HepG2 (cell line): Measurements from ENCODE around the gene C14orf93. TPM values are rescaled to one million over a fixed set of nuclear protein-coding genes. Genes with fewer than 3 reads are reported as not detected.

ENCODE experiments used
- AHR ChIP-seq: IDR thresholded peaks from 2 replicates; pipeline ENCODE4 v1.6.1; 2018; ENCODE audit warnings: missing genetic modification reagents, missing compliant biosample characterization
- CHD2 ChIP-seq: IDR thresholded peaks from 2 replicates; pipeline ENCODE4 v1.6.1; 2011; ENCODE audit warnings: low read depth, low read length, improper control_type of control experiment
- ELF3 ChIP-seq: IDR thresholded peaks from 2 replicates; pipeline ENCODE4 v1.6.1; 2016; ENCODE audit warnings: missing genetic modification reagents, missing compliant biosample characterization
- GTF3A ChIP-seq: sonication (generic); formaldehyde crosslinking; conservative IDR thresholded peaks from 2 replicates; pipeline ENCODE4 v1.4.0; 2020; ENCODE audit warnings: mild to moderate bottlenecking, missing genetic modification reagents
- KLF9 ChIP-seq: IDR thresholded peaks from 2 replicates; pipeline ENCODE4 v1.6.1; 2016; ENCODE audit warnings: low read depth
- MED1 ChIP-seq: sonication (generic); formaldehyde crosslinking; IDR thresholded peaks from 2 replicates; pipeline ENCODE4 v1.4.0; 2020; ENCODE audit warnings: missing genetic modification reagents
- MEIS2 ChIP-seq: sonication (generic); formaldehyde crosslinking; IDR thresholded peaks from 2 replicates; pipeline ENCODE4 v1.9.0; 2021; ENCODE audit warnings: mild to moderate bottlenecking, missing genetic modification reagents
- NR3C1 ChIP-seq: sonication (generic); formaldehyde crosslinking; IDR thresholded peaks from 2 replicates; pipeline ENCODE4 v1.4.0; 2020; ENCODE audit warnings: missing genetic modification reagents
- PHF8 ChIP-seq: sonication (generic); formaldehyde crosslinking; IDR thresholded peaks from 2 replicates; pipeline ENCODE4 v1.5.0; 2020; ENCODE audit warnings: missing genetic modification reagents
- SIX4 ChIP-seq: sonication (generic); formaldehyde crosslinking; IDR thresholded peaks from 2 replicates; pipeline ENCODE4 v1.4.0; 2020; ENCODE audit warnings: missing genetic modification reagents
- ZHX2 ChIP-seq, 2 experiments: sonication (generic) in 1 of 2; formaldehyde crosslinking in 1 of 2; IDR thresholded peaks; 2 replicates each; pipeline versions ENCODE4 v1.6.1 to v1.9.0; 2014 to 2022; ENCODE audit warnings: antibody characterized with exemption in 1 of 2, borderline replicate concordance in 1 of 2, inconsistent platforms in 1 of 2, low read depth in 1 of 2, missing genetic modification reagents in 1 of 2
- ZNF230 ChIP-seq: sonication (generic); formaldehyde crosslinking; IDR thresholded peaks from 2 replicates; pipeline ENCODE4 v1.4.0; 2020; ENCODE audit warnings: mild to moderate bottlenecking, missing genetic modification reagents
- ZNF331 ChIP-seq: sonication (generic); formaldehyde crosslinking; IDR thresholded peaks from 2 replicates; pipeline ENCODE4 v1.4.0; 2020; ENCODE audit warnings: missing genetic modification reagents
- ZNF580 ChIP-seq: IDR thresholded peaks from 2 replicates; pipeline ENCODE4 v1.6.1; 2016; ENCODE audit warnings: low read depth, borderline replicate concordance
- ZNF772 ChIP-seq: sonication (generic); formaldehyde crosslinking; IDR thresholded peaks from 2 replicates; pipeline ENCODE4 v1.5.0; 2020; ENCODE audit warnings: mild to moderate bottlenecking, missing genetic modification reagents
- ZNF816 ChIP-seq: sonication (generic); formaldehyde crosslinking; IDR thresholded peaks from 2 replicates; pipeline ENCODE4 v1.8.0; 2022; ENCODE audit warnings: missing genetic modification reagents, mild to moderate bottlenecking, borderline replicate concordance
- ZSCAN12 ChIP-seq: sonication (generic); formaldehyde crosslinking; IDR thresholded peaks from 2 replicates; pipeline ENCODE4 v1.9.0; 2021; ENCODE audit warnings: mild to moderate bottlenecking, missing genetic modification reagents
- polyA plus RNA-seq, 8 experiments: library from polyadenylated mRNA; depleted of rRNA in 3 of 8; stranded (reverse) in 7 of 8; unstranded in 1 of 8; fragments of >200 nt; fragmentation: Illumina TruSeq in 4 of 8; extraction: Trizol in 4 of 8; gene quantifications; 2 replicates each; pipeline versions ENCODE4 v1.2.1 to v1.2.3, GENCODE V29; 2011 to 2016; ENCODE audit warnings: low read depth in 4 of 8, missing spikeins in 1 of 8, mixed read lengths in 1 of 8; ENCODE audit not compliant: insufficient read depth in 1 of 8
- total RNA-seq, 5 experiments: library from RNA; depleted of rRNA; stranded (reverse); fragments of >200 nt; fragmentation: Illumina TruSeq; extraction: Trizol; gene quantifications; 2 replicates each; pipeline ENCODE4 v1.2.3, GENCODE V29; 2016; ENCODE audit warnings: low read depth in 1 of 5
- TF ChIP-seq, protein P1 (sequence below): sonication (generic); formaldehyde crosslinking; IDR thresholded peaks from 2 replicates; pipeline ENCODE4 v1.5.0; 2020; ENCODE audit warnings: mild to moderate bottlenecking, missing genetic modification reagents, moderate library complexity
- TF ChIP-seq, protein P2 (sequence below): fragments of 450-650 bp; IDR thresholded peaks from 2 replicates; pipeline ENCODE4 v1.6.1; 2017; ENCODE audit warnings: mild to moderate bottlenecking

Gene C14orf93
- total and polyA plus RNA-seq, 2 of the 13 experiments (the other 11 are each of a cell fraction or from before 2014, with no cell fraction given) = 11.4 to 22.5 TPM

- TF ChIP-seq ELF3 (0 out of 2 replicates have a peak, but pooled peaks have one; percentile 32), MEIS2 (0 out of 2 replicates have a peak, but pooled peaks have one; percentile 55), ZNF772 (CRISPR knock-in tag) (0 out of 2 replicates have a peak, but pooled peaks have one; percentile 2), PHF8 (CRISPR knock-in tag) (peak; percentile 27; the same call in 1 of the 2 replicates), GTF3A (CRISPR knock-in tag) (no peak), SIX4 (CRISPR knock-in tag) (peak; percentile 40; the same call in 1 of the 2 replicates), AHR (CRISPR knock-in tag) (peak; percentile 42; the same call in 1 of the 2 replicates), ZNF331 (CRISPR knock-in tag) (0 out of 2 replicates have a peak, but pooled peaks have one; percentile 20), NR3C1 (no peak), ZNF230 (0 out of 2 replicates have a peak, but pooled peaks have one; percentile 69), ZNF816 (no peak), KLF9 (CRISPR knock-in tag) (0 out of 2 replicates have a peak, but pooled peaks have one; percentile 40), ZNF580 (CRISPR knock-in tag) (peak; percentile 55; the same call in 1 of the 2 replicates), ZHX2 (IDR thresholded peaks at IDR 0.05; ENCODE audit: low read depth) (no peak), ZHX2 (CRISPR knock-in tag; IDR thresholded peaks at IDR 0.05; ENCODE audit: borderline replicate concordance) (no peak), CHD2 (no peak), ZSCAN12 (no peak), MED1 (CRISPR knock-in tag) (peak; percentile 46)
- TF ChIP-seq, protein P1, sequence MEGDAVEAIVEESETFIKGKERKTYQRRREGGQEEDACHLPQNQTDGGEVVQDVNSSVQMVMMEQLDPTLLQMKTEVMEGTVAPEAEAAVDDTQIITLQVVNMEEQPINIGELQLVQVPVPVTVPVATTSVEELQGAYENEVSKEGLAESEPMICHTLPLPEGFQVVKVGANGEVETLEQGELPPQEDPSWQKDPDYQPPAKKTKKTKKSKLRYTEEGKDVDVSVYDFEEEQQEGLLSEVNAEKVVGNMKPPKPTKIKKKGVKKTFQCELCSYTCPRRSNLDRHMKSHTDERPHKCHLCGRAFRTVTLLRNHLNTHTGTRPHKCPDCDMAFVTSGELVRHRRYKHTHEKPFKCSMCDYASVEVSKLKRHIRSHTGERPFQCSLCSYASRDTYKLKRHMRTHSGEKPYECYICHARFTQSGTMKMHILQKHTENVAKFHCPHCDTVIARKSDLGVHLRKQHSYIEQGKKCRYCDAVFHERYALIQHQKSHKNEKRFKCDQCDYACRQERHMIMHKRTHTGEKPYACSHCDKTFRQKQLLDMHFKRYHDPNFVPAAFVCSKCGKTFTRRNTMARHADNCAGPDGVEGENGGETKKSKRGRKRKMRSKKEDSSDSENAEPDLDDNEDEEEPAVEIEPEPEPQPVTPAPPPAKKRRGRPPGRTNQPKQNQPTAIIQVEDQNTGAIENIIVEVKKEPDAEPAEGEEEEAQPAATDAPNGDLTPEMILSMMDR (CRISPR knock-in tag) = peak; percentile 90
- TF ChIP-seq, protein P2, sequence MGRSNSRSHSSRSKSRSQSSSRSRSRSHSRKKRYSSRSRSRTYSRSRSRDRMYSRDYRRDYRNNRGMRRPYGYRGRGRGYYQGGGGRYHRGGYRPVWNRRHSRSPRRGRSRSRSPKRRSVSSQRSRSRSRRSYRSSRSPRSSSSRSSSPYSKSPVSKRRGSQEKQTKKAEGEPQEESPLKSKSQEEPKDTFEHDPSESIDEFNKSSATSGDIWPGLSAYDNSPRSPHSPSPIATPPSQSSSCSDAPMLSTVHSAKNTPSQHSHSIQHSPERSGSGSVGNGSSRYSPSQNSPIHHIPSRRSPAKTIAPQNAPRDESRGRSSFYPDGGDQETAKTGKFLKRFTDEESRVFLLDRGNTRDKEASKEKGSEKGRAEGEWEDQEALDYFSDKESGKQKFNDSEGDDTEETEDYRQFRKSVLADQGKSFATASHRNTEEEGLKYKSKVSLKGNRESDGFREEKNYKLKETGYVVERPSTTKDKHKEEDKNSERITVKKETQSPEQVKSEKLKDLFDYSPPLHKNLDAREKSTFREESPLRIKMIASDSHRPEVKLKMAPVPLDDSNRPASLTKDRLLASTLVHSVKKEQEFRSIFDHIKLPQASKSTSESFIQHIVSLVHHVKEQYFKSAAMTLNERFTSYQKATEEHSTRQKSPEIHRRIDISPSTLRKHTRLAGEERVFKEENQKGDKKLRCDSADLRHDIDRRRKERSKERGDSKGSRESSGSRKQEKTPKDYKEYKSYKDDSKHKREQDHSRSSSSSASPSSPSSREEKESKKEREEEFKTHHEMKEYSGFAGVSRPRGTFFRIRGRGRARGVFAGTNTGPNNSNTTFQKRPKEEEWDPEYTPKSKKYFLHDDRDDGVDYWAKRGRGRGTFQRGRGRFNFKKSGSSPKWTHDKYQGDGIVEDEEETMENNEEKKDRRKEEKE = no peak
Measured at GRCh38 chr14:22994762-22995275, 15.1 kb downstream of the C14orf93 start (continued).
